SW 1271 (cell line): ENCODE data around the gene MEIKIN.

Experiments used
- DNase-seq, 2 experiments: peaks; one replicate each; lab custom pipeline; 2025; lab: John Stamatoyannopoulos, UW

Gene MEIKIN

DNA sequence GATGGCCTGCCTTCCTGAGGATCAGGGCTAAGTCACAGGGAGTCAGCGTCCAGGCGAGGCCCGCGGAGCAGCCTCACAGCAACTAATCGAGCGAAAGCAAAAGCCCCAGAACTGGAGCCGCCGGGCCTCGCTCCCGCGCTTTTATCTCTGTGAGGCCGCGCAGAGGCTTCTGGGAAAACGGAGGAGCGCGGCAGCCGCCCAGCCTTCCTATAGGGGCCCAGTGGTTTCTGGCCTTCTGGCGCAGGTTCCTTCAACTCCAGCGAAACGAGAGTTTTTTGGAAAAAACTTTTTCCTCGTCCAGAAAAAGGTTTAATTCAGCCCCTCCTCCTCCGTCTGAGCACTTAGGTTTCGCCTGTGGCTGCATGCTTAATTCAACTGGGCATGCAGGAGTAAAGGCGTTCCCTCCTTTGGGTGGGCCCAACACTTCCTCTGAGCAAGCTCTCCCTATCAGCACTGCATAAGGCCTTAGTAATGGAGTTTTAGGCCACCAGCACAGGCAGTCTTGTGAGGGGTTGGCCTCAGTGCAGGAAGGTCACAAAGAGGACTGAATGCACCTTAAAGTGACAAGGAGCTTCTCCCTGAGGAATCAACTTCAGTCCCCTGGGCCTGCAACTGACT lies at the start of gene MEIKIN:
MEIKIN (minus strand) TSS at position 113 of the 618 bp plus-strand sequence. CDS start 158 bp downstream, outside the sequence.
- no peak for DNase-seq

DNA sequence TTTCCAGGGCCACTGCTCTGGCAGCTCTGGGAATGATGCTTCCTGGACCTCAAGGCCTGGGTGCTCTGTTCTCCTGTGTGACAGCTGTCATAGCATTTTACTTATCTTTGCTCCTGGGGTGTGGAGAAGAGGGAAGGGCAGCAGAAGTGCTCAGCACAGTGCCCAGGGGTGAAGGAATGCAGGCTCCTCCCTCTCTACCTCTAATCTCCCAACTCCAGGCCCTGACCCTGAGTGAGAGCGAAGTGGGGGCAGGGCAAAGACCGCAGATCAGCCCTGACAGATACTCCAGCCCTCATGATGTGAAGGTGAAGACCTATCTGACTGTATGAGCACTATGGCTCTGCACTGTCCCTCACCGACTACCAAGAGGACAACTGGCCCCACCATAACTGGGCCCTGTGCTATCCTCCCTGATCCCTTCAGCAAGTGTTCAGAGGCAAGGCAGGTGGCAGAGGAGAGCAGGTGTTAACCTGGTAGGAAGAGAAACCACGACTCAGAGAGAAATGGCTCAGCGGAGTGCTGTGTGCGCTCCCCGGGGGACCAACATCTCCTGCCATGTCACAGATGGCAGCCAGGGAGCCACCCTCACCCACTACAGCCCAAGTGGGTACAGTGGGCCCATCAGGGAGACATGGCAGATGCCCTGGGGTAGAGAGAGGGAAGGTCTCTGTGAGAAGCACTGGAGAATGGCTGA lies 49.2 kb upstream of the MEIKIN start:
- DNase-seq = no peak

DNA sequence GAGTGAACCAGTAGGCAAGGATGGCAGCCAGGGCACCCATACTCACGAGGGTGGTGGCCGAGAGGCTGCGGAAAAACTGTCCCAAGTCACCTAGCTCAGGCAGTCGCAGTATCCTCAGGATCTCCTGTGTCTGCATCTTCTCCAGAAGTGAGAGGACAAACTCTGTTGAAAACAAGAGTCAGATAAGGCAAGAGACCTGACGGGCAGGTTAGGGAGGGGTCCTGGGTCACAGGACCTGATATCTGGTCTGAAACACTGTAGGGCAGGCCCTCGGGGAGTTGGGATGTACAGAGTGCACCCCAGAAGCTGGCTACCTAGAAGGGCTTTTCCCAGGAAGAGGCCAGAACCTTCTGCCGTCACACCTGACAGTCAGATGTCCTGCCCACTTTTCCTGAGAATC lies 48.6 kb upstream of the MEIKIN start:
- DNase-seq = no peak

DNA sequence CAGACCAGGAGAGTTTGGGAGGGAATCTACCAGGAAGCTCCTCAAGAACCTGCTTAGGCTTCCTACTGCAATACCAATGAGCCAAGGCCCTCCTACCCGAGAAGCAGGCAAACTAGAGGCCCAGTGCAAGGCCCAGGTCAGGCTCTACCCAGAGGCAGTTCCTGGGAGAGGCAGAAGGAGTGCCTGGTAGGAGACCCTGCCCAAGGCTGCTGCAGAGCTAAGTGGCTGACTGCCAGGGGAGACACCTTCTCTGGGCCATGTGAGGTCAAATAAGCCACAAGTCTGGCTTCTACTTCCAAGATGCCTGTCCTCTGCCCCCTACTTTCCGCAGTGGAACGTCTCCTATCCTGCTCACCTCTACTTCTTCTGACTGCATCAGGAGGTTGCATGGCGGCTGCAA lies 48.2 kb upstream of the MEIKIN start:
- no peak for DNase-seq

- DNase-seq = no peak
Measured at GRCh38 chr5:131992370-131992769, 46.9 kb upstream of the MEIKIN start.

DNA sequence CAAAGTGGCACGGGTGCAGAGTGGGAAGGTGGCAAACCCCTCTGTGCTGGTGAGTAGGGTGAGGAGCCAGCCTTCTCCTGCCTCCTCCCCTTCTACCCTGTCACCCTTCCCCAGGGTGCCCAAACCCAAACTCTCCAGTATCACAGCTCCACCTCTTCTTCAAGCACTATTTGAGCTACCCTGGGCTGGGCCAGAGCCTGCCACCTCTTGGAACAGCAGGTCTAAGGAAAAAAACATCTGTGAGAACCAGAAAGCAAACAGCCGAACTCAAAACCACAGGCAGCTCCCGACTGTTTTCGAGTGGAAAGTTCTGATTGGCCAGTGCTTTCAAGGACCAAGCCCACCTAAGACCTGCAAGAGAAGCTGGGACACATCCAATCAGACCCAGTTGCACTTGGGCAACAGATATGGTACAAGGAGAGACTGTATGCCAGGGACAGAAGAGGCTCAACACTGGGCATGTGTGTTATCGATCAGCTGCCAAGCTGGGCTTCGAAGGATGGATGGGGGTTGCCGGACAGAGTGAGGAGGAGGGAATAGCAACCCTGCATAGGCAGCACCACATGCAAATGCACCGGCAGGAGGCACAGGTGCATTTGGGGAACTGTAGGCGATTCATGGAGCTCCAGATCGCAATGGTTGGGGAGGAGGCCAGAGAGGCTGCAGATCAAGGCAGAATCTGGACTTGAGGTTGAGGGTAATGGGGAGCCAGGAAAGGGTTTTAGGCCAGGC lies 46.3 kb upstream of the MEIKIN start:
- DNase-seq = no peak

DNA sequence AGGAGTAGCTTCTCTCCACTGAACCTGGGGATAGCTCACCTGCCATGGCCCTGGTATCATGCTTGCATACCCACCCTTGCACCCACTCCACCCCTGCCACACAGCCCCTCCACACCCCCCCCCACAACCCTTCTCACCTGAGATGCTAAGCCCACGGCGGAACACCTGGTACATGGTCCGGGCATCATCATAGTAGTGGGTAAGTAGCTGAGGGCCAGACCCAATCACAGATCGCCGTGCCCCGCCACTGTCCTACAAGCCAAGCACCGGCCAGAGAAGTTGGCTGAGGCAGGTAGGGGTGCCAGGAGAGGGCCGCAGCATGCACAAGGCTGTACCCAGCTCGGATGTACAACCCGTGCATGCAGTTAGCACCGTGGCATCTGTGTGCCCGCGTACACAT lies 45.3 kb upstream of the MEIKIN start:
- no peak for DNase-seq

GRCh38 chr5:131988601-131989000 lies 43.1 kb upstream of the MEIKIN start:
- DNase-seq = no peak

DNA sequence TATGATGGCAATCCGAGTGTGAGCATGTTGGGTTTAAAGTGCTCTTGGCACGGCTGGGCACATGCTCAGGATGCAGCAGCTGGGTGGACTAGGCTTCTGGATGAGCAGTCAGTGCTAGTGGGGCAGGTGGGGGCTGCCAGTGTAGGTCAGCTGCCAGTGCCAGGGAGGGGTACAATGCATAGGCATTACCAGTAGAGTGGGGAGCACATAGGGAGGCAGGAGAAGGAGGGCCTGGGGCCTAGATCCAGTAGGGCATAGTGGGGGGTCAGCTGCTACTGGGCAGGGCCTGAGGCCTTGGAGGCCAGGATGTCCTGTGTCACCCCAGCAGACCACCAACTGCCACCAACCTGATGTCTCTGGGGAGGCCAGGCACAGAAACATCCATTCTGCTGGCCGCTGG lies 41.8 kb upstream of the MEIKIN start:
- no peak for DNase-seq

- no peak for DNase-seq
Measured at GRCh38 chr5:131986161-131986912, 40.9 kb upstream of the MEIKIN start.

DNA sequence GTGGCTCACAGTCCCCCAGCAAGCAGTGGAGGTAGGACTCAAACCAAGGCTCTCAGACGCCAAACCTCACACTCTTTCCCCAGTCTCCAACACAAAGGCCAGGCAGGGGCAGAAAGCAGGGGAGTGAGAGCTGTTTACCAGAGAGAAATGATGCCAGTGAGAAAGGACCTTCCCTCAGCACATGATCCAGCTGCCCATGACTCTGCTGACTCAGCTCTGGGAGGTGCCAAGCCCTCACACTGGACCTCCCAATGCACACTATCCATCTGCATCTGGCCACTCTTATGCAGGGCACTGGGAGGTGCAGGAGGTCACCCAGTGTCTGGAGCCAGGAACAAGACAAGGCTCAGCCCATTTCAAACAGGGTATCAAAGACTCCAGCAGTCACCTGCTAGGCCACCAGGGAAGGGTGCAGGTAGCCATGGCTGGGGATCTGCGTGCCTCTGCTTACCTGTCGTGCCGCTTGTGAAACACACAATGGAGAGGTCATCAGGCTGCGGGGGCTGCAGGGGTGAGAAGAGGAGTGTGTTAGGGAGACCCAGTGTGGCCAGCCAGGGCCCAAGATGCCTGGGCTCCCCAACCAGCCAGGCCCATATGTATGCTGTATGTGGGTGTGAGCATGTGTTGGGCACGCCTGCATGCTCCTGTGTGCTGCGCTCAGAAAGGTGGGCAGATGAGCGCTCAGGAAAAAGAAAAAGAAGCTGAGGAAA lies 39.6 kb upstream of the MEIKIN start:
- DNase-seq = no peak

DNA sequence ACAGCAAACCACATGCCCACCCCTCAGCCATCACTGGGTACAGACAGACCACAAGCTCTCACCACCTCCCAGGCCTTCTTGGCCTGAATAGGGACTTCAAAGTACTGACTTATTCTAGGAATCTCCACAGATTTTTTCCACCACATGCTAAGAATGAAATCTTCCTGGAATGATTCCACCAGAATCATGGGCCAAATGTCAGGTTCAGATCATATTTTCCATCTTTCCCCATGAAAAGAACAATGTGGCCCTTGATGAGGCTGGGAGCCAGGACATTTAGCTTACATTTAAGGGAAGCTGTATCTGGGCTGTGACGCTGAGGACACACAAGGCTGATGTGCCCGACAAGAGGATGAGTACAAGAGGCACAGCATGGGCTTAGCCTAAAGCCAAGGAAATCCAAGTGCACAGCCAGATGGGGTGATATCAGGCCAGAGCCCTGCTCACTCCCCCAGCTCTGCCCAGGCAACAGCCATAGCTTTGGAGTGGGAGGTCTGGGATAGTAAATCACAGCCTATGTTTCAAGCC lies 37.8 kb upstream of the MEIKIN start:
- no peak for DNase-seq

DNA sequence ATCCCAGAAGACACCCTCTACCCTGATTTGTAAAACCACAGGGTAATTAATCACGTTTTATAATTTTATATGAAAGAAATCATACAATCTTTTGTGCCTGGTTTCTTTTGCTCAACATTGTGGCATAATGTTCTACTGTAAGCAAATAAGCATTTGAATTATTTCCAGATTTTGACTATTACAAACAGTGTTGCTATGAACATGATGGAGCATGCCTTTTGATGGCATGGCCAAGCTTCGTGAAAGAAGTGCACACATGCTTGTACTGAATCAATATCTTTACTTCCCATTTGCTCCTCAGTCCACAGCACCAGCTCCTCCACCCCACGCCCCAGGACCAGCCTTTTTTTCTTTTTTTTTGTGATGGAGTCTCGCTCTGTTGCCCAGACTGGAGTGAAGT lies 36.1 kb upstream of the MEIKIN start:
- DNase-seq = no peak

GRCh38 chr5:131980696-131981095 lies 35.2 kb upstream of the MEIKIN start:
- DNase-seq = no peak

DNA sequence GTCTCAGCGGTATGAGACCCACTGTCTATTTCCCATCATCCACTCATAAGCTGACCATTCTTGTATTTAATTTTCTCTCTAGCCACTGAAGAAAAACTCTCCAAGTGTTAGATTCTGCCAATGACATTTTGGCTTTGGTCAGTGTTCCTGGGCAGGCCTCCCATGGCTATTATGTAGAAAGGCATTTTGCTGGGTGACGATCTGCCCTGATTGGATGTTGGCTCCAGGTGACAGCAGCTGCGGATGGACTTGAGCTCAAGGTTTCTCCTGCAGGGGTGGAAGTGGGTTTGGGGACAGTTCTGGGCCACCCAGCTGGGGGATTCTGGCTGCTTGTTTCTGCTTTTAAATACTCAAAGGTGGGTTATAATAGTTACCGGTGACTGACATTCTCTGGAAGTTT lies 34.4 kb upstream of the MEIKIN start:
- no peak for DNase-seq

GRCh38 chr5:131977212-131977604 lies 31.7 kb upstream of the MEIKIN start:
- no peak for DNase-seq

DNA sequence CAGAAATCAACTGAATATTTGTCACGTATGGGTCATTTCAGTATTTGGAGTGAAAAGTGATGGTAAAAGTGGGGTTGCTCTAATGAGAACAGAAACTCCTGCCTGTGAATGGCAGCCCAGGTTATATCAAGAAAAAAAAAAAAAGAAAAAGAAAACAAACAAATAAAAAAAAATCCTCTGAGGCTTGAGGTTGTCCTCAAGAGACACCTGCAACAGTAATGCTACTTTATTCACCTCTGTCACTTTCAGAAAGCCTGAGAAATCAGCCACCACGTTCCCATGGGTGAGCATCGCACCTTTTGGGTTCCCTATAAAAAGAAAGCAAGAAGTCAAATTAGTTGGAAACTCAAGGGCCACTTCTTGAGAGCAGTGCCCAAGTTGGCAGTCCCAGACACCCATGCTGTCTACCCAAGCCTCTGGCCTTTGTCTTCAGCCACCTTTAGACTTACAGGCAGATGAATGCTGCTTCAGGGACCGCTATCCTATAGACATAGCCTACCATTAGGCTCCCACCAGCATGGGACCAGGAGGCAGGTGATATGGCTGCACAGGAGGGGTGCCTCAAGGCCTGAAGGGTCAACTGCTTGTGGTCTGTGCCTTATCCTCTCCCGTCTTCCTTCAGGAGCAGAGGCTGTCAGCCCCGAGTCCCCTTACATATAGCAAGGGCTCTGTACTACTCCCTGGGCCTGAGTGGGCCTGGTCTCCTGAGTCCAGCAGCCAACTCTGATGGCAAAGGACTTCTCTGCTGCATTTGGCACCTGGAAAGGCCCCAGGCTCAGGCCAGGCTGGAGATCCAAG lies 31.1 kb upstream of the MEIKIN start:
- DNase-seq = no peak

- no peak for DNase-seq
Measured at GRCh38 chr5:131974956-131975726, 29.7 kb upstream of the MEIKIN start.

- no peak for DNase-seq
Measured at GRCh38 chr5:131974622-131974955, 29.1 kb upstream of the MEIKIN start.

GRCh38 chr5:131974016-131974415 lies 28.6 kb upstream of the MEIKIN start:
- no peak for DNase-seq
